Activated CD8-positive, alpha-beta memory T cell treated with anti-CD3 and anti-CD28 coated beads for 1 hour (primary cell): Measurements from ENCODE around the gene LAMB2.

Experiments used
- DNase-seq, 2 donors: peaks; one replicate each; pipeline ENCODE4 v3.0.0-alpha.2; 2020; ENCODE audit warnings: low read depth in 1 of 2; ENCODE audit errors: extremely low read depth in 1 of 2

Gene LAMB2

GRCh38 chr3:49079270-49079669, 53.6 kb downstream of the LAMB2 start:
- DNase-seq, result no peak

- DNase-seq, result no peak
These were observed 56.2 kb downstream of the LAMB2 start for GRCh38 chr3:49076646-49077045.

- no peak for DNase-seq
These were observed 56.7 kb downstream of the LAMB2 start for GRCh38 chr3:49076116-49076515.
